ENCODE measurements around the gene GRM5.

The GRM5 gene

DNA sequence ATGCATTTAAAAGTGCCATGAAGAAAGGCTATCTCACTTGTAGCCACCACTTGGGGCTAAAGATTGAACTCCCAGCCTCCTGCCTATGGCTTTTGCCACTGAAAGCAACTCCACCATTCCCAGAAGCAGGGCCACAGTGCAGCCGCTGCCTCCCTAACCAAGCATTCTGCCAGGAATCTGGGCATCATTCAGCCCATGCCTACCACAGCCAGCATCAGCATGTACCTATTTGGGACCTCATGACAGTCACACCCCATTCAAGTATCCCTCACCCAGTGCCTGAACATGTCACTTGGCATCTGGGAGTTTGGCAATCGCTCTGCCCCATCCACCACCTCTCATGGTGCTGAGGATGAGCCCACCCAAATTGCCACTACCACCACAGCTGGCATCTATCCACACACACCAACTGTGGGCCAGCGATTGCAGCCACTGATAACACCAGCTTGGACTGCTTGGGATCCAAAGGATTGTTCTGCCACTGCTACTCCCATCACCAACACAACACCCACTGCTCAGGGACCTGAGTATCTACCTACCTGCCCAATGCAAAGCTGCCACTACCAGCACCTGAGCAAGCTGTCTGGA lies 234.4 kb downstream of the GRM5 start:
- TF ChIP-seq CTCF (IDR thresholded peaks at IDR 0.05; ENCODE audit: insufficient read depth, low read length, poor library complexity, severe bottlenecking) = no peak
- DNase-seq (ENCODE audit: extremely low read depth, insufficient read length) = no peak
- H3K4me3 ChIP-seq (replicated peaks; ENCODE audit: low read depth, low read length) = no peak overlapping the region
- no peaks in the 10 kb centered on the region for H3K36me3 ChIP-seq (ENCODE audit: control insufficient read depth, insufficient read depth, low read length)
- no peaks in the 10 kb centered on the region for H3K27me3 ChIP-seq (replicated peaks; ENCODE audit: control insufficient read depth, insufficient read depth, low read length)

GRCh38 chr11:88827018-88827676 lies 238.6 kb downstream of the GRM5 start:
- DNase-seq (ENCODE audit: extremely low read depth, insufficient read length) = no peak
- H3K36me3 ChIP-seq (ENCODE audit: control insufficient read depth, insufficient read depth, low read length) = no peaks in the 10 kb centered on the region
- H3K27me3 ChIP-seq (replicated peaks; ENCODE audit: control insufficient read depth, insufficient read depth, low read length) = no peaks in the 10 kb centered on the region
- H3K4me3 ChIP-seq (replicated peaks; ENCODE audit: low read depth, low read length) = no peak overlapping the region
- TF ChIP-seq CTCF (IDR thresholded peaks at IDR 0.05; ENCODE audit: insufficient read depth, low read length, poor library complexity, severe bottlenecking) = no peak

GRCh38 chr11:88819616-88820015 lies 246.2 kb downstream of the GRM5 start:
- no peak for TF ChIP-seq CTCF (IDR thresholded peaks at IDR 0.05; ENCODE audit: insufficient read depth, low read length, poor library complexity, severe bottlenecking)
- no peak overlapping the region for H3K4me3 ChIP-seq (replicated peaks; ENCODE audit: low read depth, low read length)
- H3K27me3 ChIP-seq (replicated peaks; ENCODE audit: control insufficient read depth, insufficient read depth, low read length) = no peaks in the 10 kb centered on the region
- DNase-seq (ENCODE audit: extremely low read depth, insufficient read length) = no peak
- no peaks in the 10 kb centered on the region for H3K36me3 ChIP-seq (ENCODE audit: control insufficient read depth, insufficient read depth, low read length)

- H3K36me3 ChIP-seq (ENCODE audit: control insufficient read depth, insufficient read depth, low read length) = no peaks in the 10 kb centered on the region
Measured at GRCh38 chr11:88818978-88819377, 246.8 kb downstream of the GRM5 start.

DNA sequence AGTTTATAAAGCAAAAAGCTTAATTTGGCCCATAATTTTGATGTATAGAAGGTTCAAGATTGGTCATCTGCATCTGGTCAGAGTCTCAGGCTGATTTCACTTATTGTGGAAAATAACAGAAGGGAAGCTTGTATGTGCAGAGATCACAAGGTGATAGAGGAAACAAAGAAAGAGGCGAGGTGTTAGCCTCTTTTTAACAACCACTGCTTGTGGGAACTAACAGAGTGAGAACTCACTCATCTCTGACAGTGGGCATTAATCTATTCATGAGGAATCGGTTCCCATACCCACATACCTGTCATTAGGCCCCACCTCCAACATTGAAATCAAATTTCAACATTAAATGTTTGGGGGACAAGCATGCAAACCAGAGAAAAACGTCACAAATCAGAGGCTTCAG lies 250.3 kb downstream of the GRM5 start:
- DNase-seq (ENCODE audit: extremely low read depth, insufficient read length) = no peak
- no peaks in the 10 kb centered on the region for H3K27me3 ChIP-seq (replicated peaks; ENCODE audit: control insufficient read depth, insufficient read depth, low read length)

More at GRCh38 chr11:88818978-88819377, 246.8 kb downstream of the GRM5 start:
- Histone ChIP-seq H3K4me3 (replicated peaks; ENCODE audit: low read depth, low read length) (no peak overlapping the region), H3K27me3 (replicated peaks; ENCODE audit: control insufficient read depth, insufficient read depth, low read length) (no peaks in the 10 kb centered on the region)
- TF ChIP-seq CTCF (IDR thresholded peaks at IDR 0.05; ENCODE audit: insufficient read depth, low read length, poor library complexity, severe bottlenecking) = no peak
- DNase-seq (ENCODE audit: extremely low read depth, insufficient read length) = no peak

More for the DNA sequence above, 250.3 kb downstream of the GRM5 start:
- Histone ChIP-seq H3K4me3 (replicated peaks; ENCODE audit: low read depth, low read length) (no peak overlapping the region), H3K36me3 (ENCODE audit: control insufficient read depth, insufficient read depth, low read length) (no peaks in the 10 kb centered on the region)
- TF ChIP-seq CTCF (IDR thresholded peaks at IDR 0.05; ENCODE audit: insufficient read depth, low read length, poor library complexity, severe bottlenecking) = no peak

All from GM06990 (cell line).